GM12891 (cell line): ENCODE measurements around the gene ECI1.
"Not testable (repeated sequence)": the region's sequence is repeated elsewhere in the genome, so short reads cannot be mapped to it uniquely, and the experiment has no call there.

Source experiments
- DNase-seq: peaks from one replicate; pipeline ENCODE4 v3.0.0; 2011; ENCODE audit warnings: low spot score; ENCODE audit not compliant: insufficient read length
- FAIRE-seq: peaks from 2 replicates; lab custom pipeline; 2011; peaks lifted over from hg19 to GRCh38; lab: Jason Lieb, UNC
- PAX5 ChIP-seq: IDR thresholded peaks from 2 replicates; pipeline ENCODE4 v1.6.1; 2011; ENCODE audit warnings: low read length, moderate library complexity, mild to moderate bottlenecking; ENCODE audit not compliant: insufficient read depth, severe bottlenecking
- POLR2A ChIP-seq: IDR thresholded peaks from 2 replicates; pipeline ENCODE4 v1.6.1; 2011; ENCODE audit warnings: low read depth, low read length, control low read depth
- POLR2AphosphoS5 ChIP-seq: IDR thresholded peaks from 2 replicates; pipeline ENCODE4 v1.6.1; 2011; ENCODE audit warnings: low read depth, low read length, control low read depth
- POU2F2 ChIP-seq: IDR thresholded peaks from 2 replicates; pipeline ENCODE4 v1.6.1; 2011; ENCODE audit warnings: low read depth, mild to moderate bottlenecking, control low read depth, low read length, moderate library complexity
- SPI1 ChIP-seq: IDR thresholded peaks from 2 replicates; pipeline ENCODE4 v1.6.1; 2011; ENCODE audit warnings: low read depth, low read length, control low read depth
- TAF1 ChIP-seq: IDR thresholded peaks from 2 replicates; pipeline ENCODE4 v1.6.1; 2011; ENCODE audit warnings: low read depth, low read length, control low read depth

Gene ECI1

DNA sequence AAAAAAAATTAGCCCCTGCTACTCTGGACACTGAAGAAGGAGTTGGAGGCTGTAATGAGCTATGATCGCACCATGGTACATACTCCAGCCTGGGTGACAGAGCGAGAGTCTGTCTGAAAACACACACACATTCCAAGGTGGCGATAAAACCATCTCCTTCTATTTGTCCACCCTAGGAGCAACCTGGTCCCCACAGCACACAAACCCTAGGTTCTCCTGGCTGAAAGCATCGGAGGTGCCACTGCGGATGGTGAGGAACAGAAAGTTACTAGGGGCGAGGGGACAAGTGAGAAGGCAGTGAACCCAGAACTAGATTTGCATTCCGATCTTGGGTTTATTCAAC is 1.4 kb upstream of the ECI1 start:
- no peak for DNase-seq
- TF ChIP-seq POLR2AphosphoS5 (peak; percentile 3; the same call in 1 of the 2 replicates), SPI1 (peak; percentile 47; the same call in 1 of the 2 replicates), POLR2A (no peak)
- peak; percentile 72 for FAIRE-seq

DNA sequence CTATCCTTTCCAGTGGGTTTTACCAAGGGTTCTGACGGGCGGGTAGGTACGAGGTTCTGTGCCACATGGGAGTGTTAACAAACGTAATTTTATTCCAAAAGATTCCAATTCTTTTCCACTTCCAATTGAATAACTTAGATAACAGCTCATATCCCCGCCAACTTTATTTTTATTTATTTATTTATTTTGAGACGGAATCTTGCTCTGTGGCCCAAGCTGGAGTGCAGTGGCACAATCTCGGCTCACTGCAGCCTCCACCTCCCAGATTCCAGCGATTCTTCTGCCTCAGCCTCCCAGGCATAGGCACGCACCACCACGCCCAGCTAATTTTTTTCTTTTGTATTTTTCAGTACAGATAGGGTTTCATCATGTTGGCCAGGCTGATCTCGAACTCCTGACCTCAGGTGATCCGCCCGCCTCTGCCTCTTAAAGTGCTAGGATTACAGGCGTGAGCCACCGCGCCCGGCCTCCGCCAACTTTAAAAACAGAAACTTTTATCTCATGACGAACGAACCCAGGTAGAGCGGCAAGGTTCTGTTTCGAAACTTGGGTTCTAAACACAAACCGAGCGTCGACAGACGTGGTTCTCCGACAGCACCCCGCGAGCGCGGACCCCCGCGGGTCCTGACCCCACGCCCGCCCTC is 613 bp downstream of the ECI1 start:
- DNase-seq (no peak), FAIRE-seq (no peak)
- no peak for TF ChIP-seq POU2F2
- TF ChIP-seq PAX5 = no peak
- no peak for TF ChIP-seq SPI1
- TF ChIP-seq TAF1 = no peak
- no peak for TF ChIP-seq POLR2A
- TF ChIP-seq POLR2AphosphoS5 = no peak

DNA sequence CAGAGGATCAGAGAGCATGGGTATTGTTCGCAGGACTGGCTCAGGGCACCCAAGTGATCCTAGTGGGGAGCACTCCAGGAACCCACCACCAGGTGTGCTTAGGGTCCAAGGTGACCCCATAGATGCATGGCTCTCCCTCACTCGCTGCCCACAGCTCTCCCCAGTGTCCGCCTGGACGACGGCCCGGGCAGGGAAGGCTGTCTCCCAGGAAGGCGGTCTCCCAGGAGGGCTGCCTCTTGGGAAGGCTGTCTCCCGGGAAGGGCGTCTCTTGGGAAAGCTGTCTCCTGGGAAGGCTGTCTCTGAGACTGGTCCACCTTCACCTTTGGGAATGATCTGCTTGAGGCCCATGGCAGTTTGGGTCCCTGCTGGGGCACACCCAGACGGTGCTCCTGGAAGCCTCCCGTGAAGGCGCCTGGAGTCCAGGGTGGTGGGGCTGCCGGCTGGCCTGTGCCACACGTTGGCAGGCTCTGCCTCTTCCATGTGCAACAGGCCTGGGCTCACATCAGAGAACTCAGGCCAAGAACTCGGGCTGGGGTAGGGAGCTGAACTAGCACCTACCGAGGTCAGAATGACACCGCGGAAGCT is 5.0 kb downstream of the ECI1 start:
- FAIRE-seq (no peak), DNase-seq (no peak)
- TF ChIP-seq POLR2AphosphoS5 = no peak
- no peak for TF ChIP-seq POLR2A
- TF ChIP-seq POU2F2 = no peak
- no peak for TF ChIP-seq PAX5
- TF ChIP-seq TAF1 = no peak
- TF ChIP-seq SPI1 = no peak

DNA sequence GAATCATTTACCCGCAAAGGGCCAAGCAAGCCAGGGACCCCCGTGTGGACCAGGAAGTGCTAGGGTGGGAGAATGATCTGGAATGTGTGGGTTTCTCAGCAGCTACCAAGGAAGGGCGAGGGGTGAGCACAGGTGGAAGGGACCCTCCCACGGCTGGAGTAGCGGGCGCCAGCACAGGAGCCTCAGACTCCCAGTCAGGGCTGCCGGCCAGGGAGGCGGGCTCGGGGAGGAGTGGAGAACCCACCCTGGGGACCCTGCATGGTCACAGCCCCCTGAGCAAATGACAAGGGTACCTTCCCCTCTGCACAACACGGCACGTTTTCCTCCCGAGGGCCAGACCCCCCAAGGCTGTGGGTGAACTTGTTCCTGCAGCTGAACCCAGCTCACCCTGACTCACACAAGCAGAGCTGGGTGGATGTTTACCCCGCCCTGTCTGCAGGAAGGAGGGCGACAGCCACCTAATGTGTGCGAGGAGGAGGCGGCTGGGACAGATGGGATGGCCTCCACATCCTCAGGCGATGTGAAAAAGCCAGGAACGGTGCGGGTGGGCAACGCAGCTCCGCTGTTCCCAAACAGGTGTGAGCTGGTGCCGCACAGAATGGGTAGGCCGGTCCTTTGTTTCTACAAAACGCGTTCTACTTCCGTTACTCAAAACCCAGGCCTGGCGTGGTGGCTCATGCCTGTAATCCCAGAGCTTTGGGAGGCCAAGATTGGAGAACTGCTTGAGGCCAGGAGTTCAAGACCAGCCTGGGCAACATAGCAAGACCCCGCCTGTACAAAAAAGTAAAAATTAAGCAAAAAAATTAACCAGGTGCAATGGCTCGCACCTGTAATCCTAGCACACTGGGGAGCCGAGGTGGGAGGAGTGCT is 6.2 kb downstream of the ECI1 start:
- FAIRE-seq (no peak), DNase-seq (no peak)
- TF ChIP-seq POLR2A = no peak
- TF ChIP-seq POU2F2 = no peak
- TF ChIP-seq SPI1 = no peak
- no peak for TF ChIP-seq TAF1
- no peak for TF ChIP-seq PAX5
- no peak for TF ChIP-seq POLR2AphosphoS5

DNA sequence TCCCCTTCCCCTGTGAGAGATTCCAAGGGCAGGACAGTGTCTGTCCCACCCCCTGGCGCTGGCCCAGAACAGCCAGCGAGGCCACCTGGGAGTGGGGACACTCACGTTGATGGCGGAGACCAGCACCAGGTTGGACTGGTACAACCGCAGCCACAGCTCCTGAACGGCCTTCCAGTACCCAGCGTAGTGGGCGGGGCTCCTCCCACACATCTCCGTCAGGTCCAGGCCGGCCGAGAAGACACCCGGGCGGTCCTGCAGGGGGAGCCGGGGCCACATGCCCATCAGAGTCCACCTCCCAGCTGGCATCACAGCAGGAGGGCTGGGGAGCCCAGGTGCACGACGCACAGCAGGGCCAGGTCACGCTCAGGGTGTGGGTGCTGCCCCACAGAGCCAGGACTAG is 7.1 kb downstream of the ECI1 start:
- TF ChIP-seq POLR2AphosphoS5 (no peak), PAX5 (no peak), SPI1 (no peak), POU2F2 (no peak), TAF1 (no peak), POLR2A (no peak)
- FAIRE-seq = no peak
- DNase-seq = no peak

DNA sequence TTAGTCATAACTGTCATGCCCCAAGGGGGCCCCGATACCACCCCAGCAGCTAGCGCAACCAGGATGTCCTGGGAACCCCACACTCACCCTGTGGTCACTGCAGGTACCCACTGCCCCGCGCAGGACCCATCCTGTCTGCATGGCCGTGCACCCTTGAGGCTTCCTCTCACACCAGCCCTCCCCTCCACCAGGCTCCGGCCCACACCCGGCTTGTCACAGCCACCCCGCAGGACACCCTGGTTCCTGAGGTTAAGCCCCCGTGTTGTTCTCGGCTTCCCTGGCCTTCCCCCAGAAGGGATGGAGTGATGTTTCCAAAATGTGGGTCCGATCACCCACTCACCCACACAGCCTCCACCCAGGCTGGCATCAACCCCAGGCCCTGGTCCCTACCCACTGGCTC is 7.6 kb downstream of the ECI1 start:
- DNase-seq (no peak), FAIRE-seq (no peak)
- TF ChIP-seq POLR2AphosphoS5 = no peak
- no peak for TF ChIP-seq POU2F2
- no peak for TF ChIP-seq PAX5
- TF ChIP-seq SPI1 = no peak

DNA sequence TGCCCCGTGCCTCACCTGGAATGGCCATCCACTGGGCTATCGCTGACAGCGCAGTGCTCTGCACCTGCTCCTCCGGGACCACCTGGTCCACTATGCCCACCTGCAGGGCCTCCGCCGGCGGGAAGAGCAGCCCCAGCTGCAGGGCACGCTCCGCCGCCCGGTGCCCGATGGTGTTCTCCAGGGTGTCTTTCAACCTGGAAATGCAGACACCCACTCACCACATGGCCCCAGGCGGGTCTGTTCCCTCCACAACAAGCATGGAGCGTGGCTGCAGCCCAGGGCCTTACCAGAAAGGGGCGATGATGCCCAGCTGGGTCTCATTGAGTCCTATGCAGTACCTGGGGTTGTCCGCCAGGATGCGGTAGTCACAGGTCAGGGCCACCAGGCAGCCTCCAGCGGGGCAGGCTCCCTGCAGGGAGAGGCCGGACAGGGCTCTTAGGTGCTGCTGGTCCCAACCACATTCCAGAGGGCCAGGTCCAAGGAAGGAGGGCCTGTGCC is 8.3 kb downstream of the ECI1 start:
- DNase-seq (no peak), FAIRE-seq (no peak)
- TF ChIP-seq POLR2A = no peak
- no peak for TF ChIP-seq SPI1
- TF ChIP-seq POU2F2 = no peak
- no peak for TF ChIP-seq POLR2AphosphoS5
- TF ChIP-seq PAX5 = no peak
- TF ChIP-seq TAF1 = no peak

DNA sequence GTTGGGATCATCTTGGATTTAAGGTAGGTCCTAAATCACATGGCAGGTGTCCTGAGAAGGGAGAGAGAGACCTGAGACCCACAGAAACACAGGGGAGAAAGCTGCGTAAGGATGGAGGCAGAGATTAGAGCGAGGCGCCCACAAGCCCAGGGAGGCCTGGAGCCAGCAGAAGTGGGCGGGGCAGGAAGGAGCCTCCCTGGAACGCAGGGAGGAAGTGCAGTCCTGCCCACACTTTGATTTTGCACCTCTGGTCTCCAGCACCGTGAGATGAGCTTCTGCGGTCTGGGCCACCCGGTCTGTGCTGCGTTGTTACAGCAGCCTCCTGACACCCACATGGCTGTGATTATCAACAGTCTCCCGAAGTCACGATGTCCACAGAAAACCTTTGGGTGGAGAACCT is 8.8 kb downstream of the ECI1 start:
- no peak for DNase-seq
- TF ChIP-seq TAF1 = no peak
- no peak for TF ChIP-seq SPI1
- TF ChIP-seq POU2F2 = no peak
- no peak for TF ChIP-seq POLR2AphosphoS5
- TF ChIP-seq POLR2A = no peak
- TF ChIP-seq PAX5 = no peak
- FAIRE-seq = no peak

DNA sequence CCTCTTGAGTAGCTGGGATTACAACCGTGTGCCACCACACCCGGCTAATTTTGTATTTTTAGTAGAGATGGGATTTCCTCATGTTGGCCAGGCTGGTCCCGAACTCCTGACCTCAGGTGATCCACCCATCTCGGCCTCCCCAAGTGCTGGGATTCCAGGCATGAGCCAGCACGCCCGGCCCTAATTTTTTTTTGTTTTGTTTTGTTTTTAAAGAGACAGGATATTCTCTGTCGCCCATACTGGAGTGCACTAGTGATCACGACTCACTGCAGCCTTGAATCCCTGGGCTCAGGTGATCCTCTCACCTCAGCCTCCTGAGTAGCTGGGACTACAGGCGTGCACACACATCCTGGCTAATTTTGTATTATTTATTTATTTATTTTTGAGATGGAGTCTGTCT is 11.1 kb downstream of the ECI1 start:
- FAIRE-seq, DNase-seq: not testable (repeated sequence)
